ENCODE data around the gene PFN1. TPM values are rescaled to one million over a fixed set of nuclear protein-coding genes. Genes with fewer than 3 reads are reported as not detected.

The PFN1 gene
- total RNA-seq, 1 donor from 2014 or later, result 1,484 TPM

- no peak overlapping the region for H3K4me3 ChIP-seq (ENCODE audit: low read depth, low read length)
- no peaks in the 10 kb centered on the region for H3K27me3 ChIP-seq (ENCODE audit: control insufficient read depth, insufficient read depth, low read length)
- H3K36me3 ChIP-seq (ENCODE audit: control insufficient read depth, insufficient read depth, low read length), result peaks cover 2% of the 10 kb centered on the region
- no peak for TF ChIP-seq CTCF (IDR thresholded peaks at IDR 0.05; ENCODE audit: insufficient read depth, low read length, poor library complexity, severe bottlenecking)
- DNase-seq (ENCODE audit: low read depth), result no peak
Observed at GRCh38 chr17:4973256-4974114, 25.2 kb upstream of the PFN1 start.

- no peak overlapping the region for H3K4me3 ChIP-seq (ENCODE audit: low read depth, low read length)
- no peaks in the 10 kb centered on the region for H3K36me3 ChIP-seq (ENCODE audit: control insufficient read depth, insufficient read depth, low read length)
- no peak for DNase-seq (ENCODE audit: low read depth)
- no peaks in the 10 kb centered on the region for H3K27me3 ChIP-seq (ENCODE audit: control insufficient read depth, insufficient read depth, low read length)
- no peak for TF ChIP-seq CTCF (IDR thresholded peaks at IDR 0.05; ENCODE audit: insufficient read depth, low read length, poor library complexity, severe bottlenecking)
Observed at GRCh38 chr17:4972752-4973151, 24.4 kb upstream of the PFN1 start.

- Histone ChIP-seq H3K27me3 (ENCODE audit: control insufficient read depth, insufficient read depth, low read length) (no peaks in the 10 kb centered on the region), H3K36me3 (ENCODE audit: control insufficient read depth, insufficient read depth, low read length) (no peaks in the 10 kb centered on the region), H3K4me3 (ENCODE audit: low read depth, low read length) (no peak overlapping the region)
- no peak for TF ChIP-seq CTCF (IDR thresholded peaks at IDR 0.05; ENCODE audit: insufficient read depth, low read length, poor library complexity, severe bottlenecking)
- DNase-seq (ENCODE audit: low read depth), result no peak
Observed at GRCh38 chr17:4972322-4972721, 24.0 kb upstream of the PFN1 start.

- Histone ChIP-seq H3K4me3 (ENCODE audit: low read depth, low read length) (no peak overlapping the region), H3K36me3 (ENCODE audit: control insufficient read depth, insufficient read depth, low read length) (no peaks in the 10 kb centered on the region), H3K27me3 (ENCODE audit: control insufficient read depth, insufficient read depth, low read length) (no peaks in the 10 kb centered on the region)
- TF ChIP-seq CTCF (IDR thresholded peaks at IDR 0.05; ENCODE audit: insufficient read depth, low read length, poor library complexity, severe bottlenecking), result no peak
- no peak for DNase-seq (ENCODE audit: low read depth)
Observed at GRCh38 chr17:4971826-4972225, 23.5 kb upstream of the PFN1 start.

GRCh38 chr17:4970273-4970672, 21.9 kb upstream of the PFN1 start:
- H3K4me3 ChIP-seq (ENCODE audit: low read depth, low read length), result no peak overlapping the region
- DNase-seq (ENCODE audit: low read depth), result no peak
- H3K36me3 ChIP-seq (ENCODE audit: control insufficient read depth, insufficient read depth, low read length), result no peaks in the 10 kb centered on the region
- no peak for TF ChIP-seq CTCF (IDR thresholded peaks at IDR 0.05; ENCODE audit: insufficient read depth, low read length, poor library complexity, severe bottlenecking)
- H3K27me3 ChIP-seq (ENCODE audit: control insufficient read depth, insufficient read depth, low read length), result no peaks in the 10 kb centered on the region
